ENCODE measurements around the gene KLF1. TPM values are rescaled to one million over a fixed set of nuclear protein-coding genes. Genes with fewer than 3 reads are reported as not detected.

KLF1 gene
- total RNA-seq (ENCODE audit: low replicate concordance), result not detected in 2 replicates
- long read RNA-seq, result 0 reads

DNA sequence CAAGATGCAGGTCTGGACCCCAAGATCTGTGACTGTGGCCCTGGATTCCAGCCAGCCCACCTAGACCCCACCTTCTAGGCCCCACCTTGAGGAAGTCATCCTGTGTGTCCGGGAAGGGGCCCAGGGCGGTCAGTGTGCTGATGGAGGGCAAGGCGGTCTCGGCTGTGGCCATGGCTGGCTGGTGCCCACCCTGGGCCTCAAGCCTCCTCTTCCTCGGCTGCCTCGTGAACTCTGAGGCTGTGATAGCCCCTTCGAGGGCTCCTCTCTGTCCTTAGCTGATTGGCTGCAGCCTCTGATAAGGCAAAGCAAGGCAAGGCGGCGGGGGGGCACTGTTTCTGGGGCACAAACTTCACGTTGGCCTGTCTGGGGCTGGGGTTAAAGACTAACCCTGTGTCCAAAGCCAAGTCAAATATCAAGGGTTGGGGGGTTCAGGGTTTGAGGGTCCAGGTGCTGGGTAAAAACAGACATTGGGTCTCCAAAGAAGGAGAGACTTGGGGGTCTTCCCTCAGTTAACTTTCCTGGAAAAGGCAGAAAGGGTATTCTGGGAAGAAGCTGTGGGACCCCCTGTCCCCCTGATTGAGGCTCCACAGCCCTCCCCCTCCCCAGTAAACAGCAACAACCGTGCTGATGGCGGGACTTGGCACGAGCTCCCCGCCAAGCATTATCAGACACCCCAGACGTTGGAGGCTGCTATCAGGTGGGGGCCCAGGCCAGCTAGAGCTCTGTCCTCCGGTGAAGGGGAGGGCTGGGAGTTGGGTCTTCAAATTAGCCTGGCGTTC is at the start of gene KLF1:
KLF1 (minus strand) TSS at position 233 of the 779 bp plus-strand sequence; CDS start at position 172, 61 bp downstream.
- Mint-ChIP-seq H3K27ac (peak within 1 kb of the TSS; percentile 58), H3K9me3 (no peaks in the 10 kb centered on the region), H3K4me1 (ENCODE audit: unreplicated experiment) (peaks cover 9% of the 10 kb centered on the region), H3K4me3 (peak within 1 kb of the TSS; percentile 77), H3K27me3 (peaks cover 46% of the 10 kb centered on the region), H3K36me3 (no peaks in the 10 kb centered on the region)
- no peak for DNase-seq (ENCODE audit: extremely low spot score, unreplicated experiment)
- TF ChIP-seq, protein P1, sequence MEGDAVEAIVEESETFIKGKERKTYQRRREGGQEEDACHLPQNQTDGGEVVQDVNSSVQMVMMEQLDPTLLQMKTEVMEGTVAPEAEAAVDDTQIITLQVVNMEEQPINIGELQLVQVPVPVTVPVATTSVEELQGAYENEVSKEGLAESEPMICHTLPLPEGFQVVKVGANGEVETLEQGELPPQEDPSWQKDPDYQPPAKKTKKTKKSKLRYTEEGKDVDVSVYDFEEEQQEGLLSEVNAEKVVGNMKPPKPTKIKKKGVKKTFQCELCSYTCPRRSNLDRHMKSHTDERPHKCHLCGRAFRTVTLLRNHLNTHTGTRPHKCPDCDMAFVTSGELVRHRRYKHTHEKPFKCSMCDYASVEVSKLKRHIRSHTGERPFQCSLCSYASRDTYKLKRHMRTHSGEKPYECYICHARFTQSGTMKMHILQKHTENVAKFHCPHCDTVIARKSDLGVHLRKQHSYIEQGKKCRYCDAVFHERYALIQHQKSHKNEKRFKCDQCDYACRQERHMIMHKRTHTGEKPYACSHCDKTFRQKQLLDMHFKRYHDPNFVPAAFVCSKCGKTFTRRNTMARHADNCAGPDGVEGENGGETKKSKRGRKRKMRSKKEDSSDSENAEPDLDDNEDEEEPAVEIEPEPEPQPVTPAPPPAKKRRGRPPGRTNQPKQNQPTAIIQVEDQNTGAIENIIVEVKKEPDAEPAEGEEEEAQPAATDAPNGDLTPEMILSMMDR (conservative IDR thresholded peaks at IDR 0.05), result no peak

- H3K27ac Mint-ChIP-seq, result no peak overlapping the region
- TF ChIP-seq, protein P1 (conservative IDR thresholded peaks at IDR 0.05), result no peak
- DNase-seq (ENCODE audit: extremely low spot score, unreplicated experiment), result no peak
- H3K27me3 Mint-ChIP-seq, result peaks cover 3% of the 10 kb centered on the region
- H3K36me3 Mint-ChIP-seq, result peaks cover 26% of the 10 kb centered on the region
- peaks cover 36% of the 10 kb centered on the region for H3K4me1 Mint-ChIP-seq (ENCODE audit: unreplicated experiment)
- no peaks in the 10 kb centered on the region for H3K9me3 Mint-ChIP-seq
- H3K4me3 Mint-ChIP-seq, result peak overlapping the region; percentile 54
These were observed 49.6 kb upstream of the KLF1 start for GRCh38 chr19:12936582-12936981.

DNA sequence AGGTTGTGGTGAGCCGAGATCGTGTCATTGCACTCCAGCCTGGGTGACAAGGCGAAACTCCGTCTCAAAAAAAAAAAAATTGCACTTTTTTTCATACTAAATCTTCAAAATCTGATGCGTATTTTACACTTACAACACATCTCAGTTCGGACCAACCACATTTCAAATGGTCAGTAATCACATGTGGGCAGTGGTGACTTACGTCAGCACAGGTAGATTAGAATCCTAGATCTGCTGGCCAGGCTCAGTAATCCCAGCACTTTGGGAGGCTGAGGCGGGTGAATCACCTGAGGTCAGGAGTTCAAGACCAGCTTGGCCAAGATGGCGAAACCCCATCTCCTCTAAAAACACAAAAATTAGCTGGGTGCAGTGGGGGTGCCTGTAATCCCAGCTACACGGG is 48.1 kb upstream of the KLF1 start:
- Mint-ChIP-seq H3K27ac (no peak overlapping the region), H3K4me3 (no peak overlapping the region)
- no peak for DNase-seq (ENCODE audit: extremely low spot score, unreplicated experiment)

GRCh38 chr19:12933287-12934072 is 46.5 kb upstream of the KLF1 start, which contains the start of gene FARSA:
FARSA (minus strand) TSS chr19:12933711; CDS start chr19:12933696, 15 bp downstream.
- H3K27me3 Mint-ChIP-seq, result peaks cover 3% of the 10 kb centered on the region
- TF ChIP-seq, protein P1 (conservative IDR thresholded peaks at IDR 0.05), result no peak

More for the DNA sequence above, 48.1 kb upstream of the KLF1 start:
- H3K9me3 Mint-ChIP-seq, result no peaks in the 10 kb centered on the region
- peaks cover 18% of the 10 kb centered on the region for H3K36me3 Mint-ChIP-seq
- peaks cover 3% of the 10 kb centered on the region for H3K27me3 Mint-ChIP-seq
- H3K4me1 Mint-ChIP-seq (ENCODE audit: unreplicated experiment), result peaks cover 27% of the 10 kb centered on the region
- TF ChIP-seq, protein P1 (conservative IDR thresholded peaks at IDR 0.05), result no peak

DNA sequence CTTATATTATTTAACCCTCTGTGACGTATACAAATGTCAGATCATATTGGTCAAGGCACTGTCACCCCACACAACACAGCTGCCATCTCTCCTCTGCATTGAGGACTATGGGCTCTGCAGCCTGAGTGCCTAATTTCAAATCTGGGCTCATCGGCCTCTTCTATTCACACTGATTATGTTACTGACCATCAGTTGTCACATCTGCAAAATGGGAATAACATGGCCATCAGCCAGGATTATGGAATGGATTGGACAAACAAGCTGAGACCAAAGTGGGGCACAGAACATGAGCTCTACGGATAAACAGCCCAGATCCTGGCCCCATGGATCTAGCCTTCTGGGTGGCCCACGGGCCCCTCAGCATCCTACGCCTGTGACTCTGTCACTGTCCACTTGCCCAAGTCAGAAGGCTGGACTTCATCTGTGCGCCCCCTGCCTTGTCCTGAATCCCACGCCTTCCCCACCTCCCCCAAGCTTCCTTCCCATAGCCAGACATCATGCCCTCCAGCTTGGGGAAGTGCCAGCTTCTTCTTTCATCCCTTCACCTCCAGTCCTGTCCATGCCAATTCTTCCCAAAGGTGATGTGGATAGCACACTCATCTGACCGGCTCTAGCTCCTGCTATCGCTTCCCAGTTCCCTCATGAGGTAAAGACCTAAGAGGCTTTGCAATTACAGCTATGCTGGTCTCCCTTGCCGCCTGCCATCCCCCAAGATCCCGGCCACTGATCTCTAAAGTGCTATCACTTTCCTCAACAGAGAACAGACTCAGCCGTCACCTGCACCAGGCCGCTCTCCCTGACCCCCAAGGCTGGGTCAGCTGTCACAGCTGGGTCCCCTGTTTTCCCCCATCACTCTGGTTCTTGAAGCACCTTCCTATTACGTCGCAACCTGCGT is 45.6 kb upstream of the KLF1 start:
- DNase-seq (ENCODE audit: extremely low spot score, unreplicated experiment), result no peak

More at GRCh38 chr19:12933287-12934072, 46.5 kb upstream of the KLF1 start, which contains the start of gene FARSA:
- Mint-ChIP-seq H3K27ac (peak within 1 kb of the TSS; percentile 86), H3K4me3 (peak within 1 kb of the TSS; percentile 97), H3K9me3 (no peaks in the 10 kb centered on the region), H3K36me3 (peaks cover 9% of the 10 kb centered on the region), H3K4me1 (ENCODE audit: unreplicated experiment) (peaks cover 19% of the 10 kb centered on the region)
- DNase-seq (ENCODE audit: extremely low spot score, unreplicated experiment), result peak; percentile 89

More for the DNA sequence above, 45.6 kb upstream of the KLF1 start:
- Mint-ChIP-seq H3K36me3 (peaks cover 8% of the 10 kb centered on the region), H3K4me3 (peak overlapping the region; percentile 97), H3K27me3 (no peaks in the 10 kb centered on the region), H3K4me1 (ENCODE audit: unreplicated experiment) (peaks cover 18% of the 10 kb centered on the region), H3K9me3 (no peaks in the 10 kb centered on the region), H3K27ac (peak overlapping the region; percentile 86)
- TF ChIP-seq, protein P1 (conservative IDR thresholded peaks at IDR 0.05), result no peak
